Fibroblast of skin of left biceps (primary cell): ENCODE results near the gene PPARG.
"Not testable (repeated sequence)": the region's sequence is repeated elsewhere in the genome, so short reads cannot be mapped to it uniquely, and the experiment has no call there.

Experiments used
- DNase-seq, 2 experiments: peaks; one replicate each; pipeline ENCODE4 v3.0.0-alpha.2; 2013; ENCODE audit warnings: low read depth in 2 of 2

Gene PPARG

DNA sequence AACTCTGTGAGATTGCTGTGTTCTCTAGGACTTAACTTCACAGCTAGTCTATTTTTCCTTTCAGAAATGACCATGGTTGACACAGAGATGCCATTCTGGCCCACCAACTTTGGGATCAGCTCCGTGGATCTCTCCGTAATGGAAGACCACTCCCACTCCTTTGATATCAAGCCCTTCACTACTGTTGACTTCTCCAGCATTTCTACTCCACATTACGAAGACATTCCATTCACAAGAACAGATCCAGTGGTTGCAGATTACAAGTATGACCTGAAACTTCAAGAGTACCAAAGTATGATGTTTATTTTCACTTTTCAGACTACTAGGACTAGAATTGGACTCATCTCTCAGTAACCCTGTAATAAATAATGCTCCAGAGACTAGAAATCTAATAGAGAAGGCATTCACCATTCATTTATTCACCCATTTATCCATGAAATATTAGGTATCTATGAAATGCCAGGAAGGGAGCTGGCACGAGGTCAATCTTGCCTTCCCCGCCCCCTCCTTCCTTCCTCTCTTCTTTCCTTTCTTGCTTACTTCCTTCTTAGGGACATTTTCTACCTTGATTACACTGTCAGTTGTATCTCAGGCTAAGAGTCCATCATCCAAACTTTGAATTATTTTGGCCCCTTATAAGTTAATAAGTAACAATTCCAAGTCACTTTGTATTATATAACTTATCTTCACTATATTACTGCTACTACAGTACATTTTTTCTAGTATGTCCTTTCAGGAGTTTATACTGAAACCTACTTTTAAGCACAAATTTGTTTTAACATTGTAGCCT lies 91.0 kb downstream of the PPARG start:
- DNase-seq: no peak

DNA sequence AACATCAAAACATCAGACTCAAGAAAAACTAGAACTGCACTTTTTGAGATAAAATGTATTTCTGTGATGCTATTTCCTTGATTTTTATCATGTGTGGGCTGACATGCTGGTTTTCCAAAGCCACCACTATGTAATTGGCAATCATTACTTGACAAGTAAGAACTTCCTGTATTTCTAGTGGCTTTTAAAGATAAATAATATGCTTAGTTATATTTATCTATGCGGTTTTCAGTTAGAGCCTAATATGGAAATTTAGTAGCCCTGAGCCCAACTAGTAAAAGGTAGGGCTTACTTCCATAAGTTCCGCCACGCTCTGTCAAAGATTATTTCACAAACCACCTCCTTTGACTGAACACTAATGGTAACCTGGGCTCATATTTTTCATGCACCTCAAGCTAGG lies 91.6 kb downstream of the PPARG start:
- DNase-seq: no peak

DNA sequence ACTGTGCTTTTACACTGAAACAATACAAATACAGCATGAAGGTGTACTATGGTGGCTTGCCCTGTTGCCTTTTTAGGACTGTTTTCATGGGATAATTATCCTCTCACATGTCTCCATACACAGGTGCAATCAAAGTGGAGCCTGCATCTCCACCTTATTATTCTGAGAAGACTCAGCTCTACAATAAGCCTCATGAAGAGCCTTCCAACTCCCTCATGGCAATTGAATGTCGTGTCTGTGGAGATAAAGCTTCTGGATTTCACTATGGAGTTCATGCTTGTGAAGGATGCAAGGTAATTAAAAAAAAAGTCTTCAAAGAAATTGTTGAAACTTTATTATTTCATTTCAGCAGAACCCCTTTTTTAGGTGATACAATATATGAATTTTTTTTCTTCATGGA lies 92.3 kb downstream of the PPARG start:
- DNase-seq: no peak

DNA sequence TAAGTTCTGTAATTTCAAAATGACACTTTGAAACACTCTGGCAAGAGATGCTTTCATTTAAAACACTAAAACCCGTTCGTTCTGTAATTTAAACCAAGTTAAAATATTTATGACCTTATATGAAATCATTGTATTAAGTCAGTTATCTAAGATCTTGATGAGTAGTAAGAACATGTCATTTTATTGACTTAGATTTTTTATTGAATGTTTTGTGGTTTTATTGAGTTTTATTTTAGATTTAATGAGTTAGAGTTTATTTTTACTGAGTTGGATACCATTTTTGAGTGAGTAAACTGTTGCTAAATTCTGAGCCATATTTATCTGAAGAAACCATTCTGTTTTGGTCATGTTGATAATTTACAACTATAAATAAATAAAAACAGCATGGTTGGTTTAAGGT lies 94.3 kb downstream of the PPARG start:
- DNase-seq: no peak

DNA sequence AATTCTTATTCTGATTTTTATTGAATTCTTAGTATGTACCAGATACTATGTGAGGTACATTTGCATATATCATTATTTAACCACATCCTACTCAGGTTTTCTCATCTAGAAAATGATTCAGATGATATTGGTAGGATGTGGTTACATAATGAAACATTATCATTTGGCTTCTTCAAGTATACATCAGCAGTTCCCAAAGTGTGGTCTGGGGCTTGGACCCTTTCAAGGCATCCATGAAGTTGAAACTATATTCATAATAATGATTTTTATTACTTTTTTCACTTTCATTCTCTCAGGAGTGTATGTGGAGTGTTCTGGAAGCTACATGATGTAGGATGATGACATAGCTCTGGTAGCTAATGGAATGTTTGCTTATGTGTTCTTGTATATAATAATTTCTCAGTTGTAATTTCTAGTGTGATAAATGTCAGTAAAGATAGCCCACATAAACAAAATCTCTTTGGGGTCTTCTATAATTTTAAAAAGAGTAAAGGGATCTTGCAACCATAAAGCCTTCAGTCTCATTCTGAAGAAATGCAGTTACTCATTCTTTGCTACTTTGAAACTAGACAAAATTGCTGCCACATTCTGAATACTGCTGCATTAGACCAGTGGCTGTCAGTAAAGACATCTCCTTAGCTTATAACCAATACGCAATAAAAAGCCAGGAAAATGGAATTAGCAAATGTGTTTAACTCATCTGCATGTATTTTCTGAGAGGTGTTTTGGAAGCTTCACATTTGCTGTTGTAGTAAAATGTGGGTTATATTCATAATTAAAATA lies 95.8 kb downstream of the PPARG start:
- DNase-seq: no peak

DNA sequence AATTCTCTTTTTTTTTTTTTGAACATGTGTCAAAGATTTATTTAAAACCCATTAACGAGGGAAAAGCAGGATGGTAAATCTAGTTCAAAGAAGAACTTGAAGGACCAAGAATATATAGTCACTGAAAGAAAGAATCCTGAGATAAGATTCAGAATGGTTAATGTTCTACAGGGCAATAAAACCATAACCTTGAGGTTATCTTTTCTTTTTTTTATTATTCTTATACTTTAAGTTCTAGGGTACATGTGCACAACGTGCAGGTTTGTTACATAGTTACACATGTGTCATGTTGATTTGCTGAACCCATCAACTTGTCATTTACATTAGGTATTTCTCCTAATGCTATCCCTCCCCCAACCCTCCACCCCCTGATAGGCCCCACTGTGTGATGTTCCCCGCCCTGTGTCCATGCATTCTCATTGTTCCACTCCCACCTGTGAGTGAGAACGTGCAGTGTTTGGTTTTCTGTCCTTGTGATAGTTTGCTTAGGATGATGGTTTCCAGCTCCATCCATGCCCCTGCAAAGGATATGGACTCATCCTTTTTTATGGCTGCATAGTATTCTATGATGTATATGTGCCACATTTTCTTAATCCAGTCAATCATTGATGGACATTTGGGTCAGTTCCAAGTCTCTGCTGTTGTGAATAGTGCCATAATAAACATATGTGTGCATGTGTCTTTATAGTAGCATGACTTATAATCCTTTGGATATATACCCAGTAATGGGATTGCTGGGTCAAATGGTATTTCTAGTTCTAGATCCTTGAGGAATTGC lies 97.8 kb downstream of the PPARG start:
- DNase-seq: not testable (repeated sequence)

DNA sequence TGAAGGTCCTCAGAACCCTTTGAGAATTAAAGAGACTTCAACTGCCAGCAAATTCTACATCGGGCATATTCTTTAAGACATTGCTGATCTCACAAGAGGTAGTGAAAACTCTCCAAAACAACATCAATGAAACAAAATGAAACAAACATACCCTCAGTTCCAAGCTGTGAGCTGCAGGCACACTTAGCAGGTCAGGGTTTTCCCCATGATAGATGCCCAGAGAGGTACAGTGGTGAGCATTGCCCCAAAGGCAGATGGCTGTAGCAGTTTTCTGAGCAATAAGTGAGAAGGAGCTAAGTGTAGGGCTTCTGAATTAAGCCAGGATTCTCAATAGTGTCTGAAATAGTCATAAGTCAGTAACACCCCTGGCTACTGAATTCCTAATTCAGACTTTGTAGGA lies 99.3 kb downstream of the PPARG start:
- no peak for DNase-seq

DNA sequence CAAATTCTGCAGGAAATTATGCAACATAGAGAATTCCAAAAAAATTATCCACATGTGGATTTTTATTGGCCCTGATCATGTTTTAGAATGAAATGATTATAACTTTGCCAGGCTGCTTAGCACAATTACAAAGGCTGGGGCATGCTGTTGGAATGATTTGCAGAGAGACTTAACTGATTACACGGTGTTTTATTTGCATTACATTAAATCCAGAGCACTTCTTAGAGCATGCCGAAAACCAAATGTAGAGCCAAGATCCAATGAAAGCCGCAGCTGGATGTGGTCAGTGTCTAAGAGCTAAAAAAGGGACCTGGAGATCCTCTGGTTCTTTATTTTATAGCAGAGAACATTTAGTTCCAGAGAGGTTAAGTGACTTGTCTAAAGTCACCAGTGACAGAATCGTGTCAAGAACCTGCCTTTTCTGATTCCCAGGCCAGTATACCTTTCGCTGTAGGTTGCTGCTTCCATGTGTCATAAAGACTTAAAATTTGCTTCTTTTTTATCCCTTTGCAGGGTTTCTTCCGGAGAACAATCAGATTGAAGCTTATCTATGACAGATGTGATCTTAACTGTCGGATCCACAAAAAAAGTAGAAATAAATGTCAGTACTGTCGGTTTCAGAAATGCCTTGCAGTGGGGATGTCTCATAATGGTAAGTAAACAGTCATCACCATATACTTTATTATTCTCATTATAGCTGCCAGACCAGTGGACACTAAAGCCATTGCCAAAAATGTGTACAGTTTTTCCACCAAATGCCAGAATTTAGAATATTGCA lies 103.4 kb downstream of the PPARG start:
- no peak for DNase-seq

DNA sequence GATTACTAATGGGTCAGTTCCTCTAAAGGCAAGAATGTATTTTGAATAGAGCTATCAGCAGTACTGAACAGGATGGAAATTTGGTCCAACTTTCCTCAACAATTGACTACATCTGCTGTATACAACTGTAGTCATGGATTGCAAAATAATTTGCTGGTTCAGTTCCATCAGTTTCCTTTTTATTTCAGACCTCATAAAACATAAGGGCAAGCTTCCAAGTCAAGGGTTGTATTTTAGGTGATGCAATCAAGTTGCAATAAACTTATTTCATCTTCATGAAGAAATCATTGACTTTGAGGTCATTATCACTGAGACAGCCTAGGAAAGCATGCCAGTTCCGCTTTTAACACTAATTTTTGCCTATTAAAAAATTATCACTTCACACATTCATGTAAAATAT lies 105.0 kb downstream of the PPARG start:
- DNase-seq: peak; percentile 95 to 96

DNA sequence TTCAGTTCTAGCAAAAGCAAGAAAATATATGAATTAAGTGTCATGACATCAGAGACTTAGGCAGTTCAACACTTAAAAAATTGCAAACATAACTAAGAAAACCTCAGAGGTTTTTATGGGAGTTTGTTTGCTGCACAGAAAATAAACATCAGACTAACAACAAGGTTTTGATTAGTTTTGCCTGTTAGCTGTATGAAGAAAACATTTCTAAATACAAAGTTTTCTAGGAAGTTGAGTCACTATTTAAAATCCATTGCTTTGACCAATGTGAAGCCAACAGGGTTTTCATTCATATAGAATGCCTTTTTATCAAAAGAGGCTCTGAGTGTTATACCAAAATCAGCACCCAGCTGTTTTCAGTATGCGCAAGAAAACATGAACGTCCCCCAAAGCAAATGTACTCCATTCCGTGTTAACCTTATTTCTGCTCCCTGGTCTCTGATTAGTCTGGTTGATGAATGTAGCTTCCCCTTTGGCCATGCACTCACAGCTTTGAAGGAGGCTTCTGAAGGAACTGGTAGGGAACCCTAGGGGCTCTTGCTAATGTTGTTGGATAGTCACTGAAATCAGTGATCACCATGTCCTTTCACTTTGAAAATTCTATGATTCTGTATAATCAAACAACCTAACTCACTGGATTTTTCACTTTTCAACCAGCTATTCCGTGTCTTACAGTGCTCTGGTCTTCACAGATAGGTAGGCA lies 105.8 kb downstream of the PPARG start:
- DNase-seq: no peak

DNA sequence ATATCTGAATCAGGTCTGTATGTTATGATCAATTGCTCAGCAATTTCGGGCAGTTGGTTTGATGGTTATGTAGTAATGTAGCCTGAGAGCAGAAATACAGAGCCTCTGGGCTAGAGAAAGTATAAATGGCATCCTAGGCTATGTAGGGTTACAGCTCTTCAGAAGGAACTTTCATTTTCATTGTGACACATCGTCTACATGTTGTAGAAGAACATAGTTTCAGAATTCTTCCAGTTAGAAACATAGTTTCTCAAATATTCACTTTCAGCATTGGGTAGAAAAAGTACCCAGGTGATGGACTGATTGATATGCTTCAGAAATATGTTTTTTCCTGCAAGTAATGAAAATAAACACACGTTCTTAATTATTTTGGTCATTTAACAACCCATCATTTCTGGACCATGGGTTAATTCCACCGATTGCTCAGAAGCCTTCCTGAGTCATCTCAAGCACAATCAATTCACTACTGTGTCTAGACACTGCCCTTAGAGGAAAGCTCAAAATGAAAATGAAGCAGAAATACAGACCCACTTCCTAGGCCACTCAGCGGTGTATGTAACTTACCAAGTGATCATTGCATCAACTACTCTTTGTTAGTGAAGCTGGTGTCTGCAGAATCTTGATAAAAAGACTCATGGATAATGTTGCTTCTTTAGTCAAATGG lies 106.6 kb downstream of the PPARG start:
- no peak for DNase-seq

DNA sequence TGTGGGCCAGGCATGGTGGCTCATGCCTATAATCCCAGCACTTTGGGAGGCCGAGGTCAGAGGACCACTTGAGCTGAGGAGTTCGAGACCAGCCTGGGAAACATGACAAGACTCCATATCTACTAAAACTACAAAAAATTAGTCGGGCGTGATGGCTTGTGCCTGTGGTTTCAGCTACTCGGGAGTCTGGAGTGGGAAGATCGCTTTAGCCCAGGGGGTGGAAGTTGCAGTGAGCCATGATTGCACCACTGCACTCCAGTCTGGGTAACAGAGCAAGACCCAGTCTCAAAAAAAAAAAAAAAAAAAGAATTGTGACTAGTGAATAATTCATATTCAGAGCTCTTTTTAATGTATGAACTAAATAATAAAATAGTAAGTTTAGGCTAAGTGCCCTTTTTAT lies 107.6 kb downstream of the PPARG start:
- no peak for DNase-seq

DNA sequence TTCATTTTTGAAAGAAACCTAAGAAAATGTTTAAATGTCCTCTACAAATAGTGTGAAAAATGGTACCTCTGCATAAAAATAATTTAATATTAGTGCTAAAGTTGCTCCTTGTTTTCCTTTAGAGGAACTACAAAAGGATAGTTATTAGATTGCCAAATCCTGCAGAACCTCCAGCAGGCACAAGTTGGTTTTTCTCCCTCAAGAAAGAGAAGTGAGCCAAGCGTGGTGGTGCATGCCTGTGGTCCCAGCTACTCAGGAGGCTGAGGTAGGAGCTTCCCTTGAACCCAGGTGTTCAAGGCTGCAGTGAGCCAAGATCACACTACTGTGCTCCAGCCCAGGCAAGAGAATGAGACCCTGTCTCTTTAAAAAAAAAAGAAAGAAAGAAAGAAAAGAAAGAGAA lies 110.4 kb downstream of the PPARG start:
- DNase-seq: no peak

DNA sequence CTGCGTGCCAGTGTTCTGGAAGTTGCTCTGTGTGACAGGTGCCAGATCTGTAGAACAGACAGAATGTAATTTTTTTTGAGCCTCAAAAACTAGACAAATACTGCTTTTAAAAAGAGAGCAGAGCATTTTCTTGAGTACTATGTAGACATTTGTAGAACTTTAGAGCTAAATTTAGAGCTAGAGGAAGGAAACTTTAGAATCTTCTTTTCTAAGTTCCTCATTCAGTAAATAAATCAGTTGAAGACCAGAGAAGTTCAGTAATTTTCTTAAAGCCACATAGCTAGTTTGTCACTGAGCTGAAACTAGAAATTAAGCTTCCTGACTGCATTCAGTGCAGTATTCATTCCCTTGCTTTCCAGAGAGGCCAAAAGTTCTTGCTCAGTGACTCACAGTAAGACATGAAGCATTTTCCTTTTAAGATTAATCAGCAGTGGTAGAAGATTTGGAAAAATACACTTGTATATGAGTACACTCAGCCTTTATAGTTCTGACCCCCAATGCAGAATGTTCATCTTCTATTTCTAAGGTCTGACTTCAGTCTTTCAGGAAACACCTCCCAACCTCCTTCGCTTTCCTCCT lies 111.8 kb downstream of the PPARG start:
- peak; percentile 49 to 51 for DNase-seq

DNA sequence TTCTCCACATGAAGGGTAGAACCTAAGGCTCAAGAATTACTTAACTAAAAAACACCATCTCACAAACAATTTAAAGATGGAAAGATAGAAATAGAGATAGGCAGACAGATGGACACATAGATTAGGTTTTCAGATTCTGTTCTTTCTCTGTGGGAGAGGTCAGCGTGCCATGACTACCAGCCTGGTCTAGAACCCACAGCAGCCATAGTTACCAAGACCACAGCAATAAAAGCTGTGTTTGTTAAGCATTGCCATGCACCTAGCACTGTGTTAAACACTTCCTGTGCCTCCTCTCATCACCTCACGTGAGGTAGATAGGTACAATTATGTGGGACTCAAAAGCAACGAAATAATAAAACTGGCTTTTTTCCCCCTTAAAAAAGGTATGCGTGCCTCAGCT lies 112.3 kb downstream of the PPARG start:
- no peak for DNase-seq

DNA sequence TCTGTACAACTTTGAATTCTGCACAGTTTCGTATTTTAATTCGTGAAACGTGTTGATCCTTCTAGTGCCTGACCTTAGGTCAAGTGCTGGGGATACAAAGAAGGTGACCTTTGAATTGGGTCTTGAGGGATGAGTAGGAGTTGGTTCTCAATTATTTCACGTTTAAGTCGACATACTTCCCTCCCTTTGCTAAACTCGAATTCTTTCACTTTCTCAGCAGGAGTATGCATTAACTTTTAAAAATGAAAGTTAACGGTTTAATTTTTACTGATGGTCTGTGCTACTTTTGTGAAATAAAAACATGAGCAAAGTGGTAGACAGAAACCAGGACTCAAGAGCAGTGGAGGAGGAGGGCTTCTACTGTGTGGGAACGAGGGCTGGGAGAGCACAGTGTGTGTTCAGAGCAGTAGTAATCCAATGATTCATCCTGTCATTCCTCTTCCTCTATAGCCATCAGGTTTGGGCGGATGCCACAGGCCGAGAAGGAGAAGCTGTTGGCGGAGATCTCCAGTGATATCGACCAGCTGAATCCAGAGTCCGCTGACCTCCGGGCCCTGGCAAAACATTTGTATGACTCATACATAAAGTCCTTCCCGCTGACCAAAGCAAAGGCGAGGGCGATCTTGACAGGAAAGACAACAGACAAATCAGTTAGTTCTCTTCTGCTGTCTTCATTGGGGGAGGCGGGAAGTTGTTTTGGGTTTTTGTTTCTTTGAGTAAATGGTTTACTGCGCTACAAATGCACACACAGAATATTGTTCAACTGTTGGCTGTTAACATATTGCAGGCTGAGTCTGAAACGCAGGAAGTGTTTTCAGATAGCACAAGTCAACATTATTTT lies 116.8 kb downstream of the PPARG start:
- no peak for DNase-seq

DNA sequence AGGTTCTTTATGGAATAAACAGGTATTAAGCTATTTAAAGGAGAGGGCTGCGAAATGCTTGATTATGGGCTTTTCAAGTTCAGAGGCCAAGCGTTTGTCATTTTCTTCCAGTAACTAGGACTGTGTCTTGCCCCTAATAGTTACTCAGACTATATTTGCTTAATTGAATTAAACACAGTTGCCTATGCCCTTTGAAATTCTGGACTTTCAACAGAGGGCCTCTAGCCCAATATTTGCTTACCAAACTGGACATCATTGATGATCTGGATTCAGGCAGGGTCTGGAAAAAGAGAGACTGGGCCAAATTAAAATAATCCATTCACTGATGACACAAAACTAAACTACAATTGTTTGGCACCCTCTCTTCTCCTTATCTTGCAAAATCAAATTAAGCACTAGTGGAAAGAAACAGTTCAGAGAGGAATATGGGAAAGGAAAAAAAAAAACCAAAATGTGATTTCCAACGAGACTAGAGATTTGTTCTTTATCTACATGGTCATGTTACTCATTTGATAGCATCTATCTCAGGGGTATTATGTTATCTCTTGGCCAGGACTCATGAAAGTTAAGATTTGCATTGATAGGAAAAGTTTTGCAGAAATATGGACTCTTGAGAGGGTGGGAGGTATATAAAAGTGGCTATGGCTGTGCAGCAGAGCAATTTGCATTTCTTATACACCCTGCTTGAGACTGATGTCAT lies 120.3 kb downstream of the PPARG start:
- DNase-seq: no peak
